ENCODE measurements around the gene ARHGAP20. TPM values are rescaled to one million over a fixed set of nuclear protein-coding genes. Genes with fewer than 3 reads are reported as not detected.

ARHGAP20 gene
- total RNA-seq, 1 experiment from 2014 or later: not detected

- DNase-seq: no peak
- intact Hi-C loops (cut with micrococcal nuclease; ENCODE audit: unreplicated experiment): no loop called here
- no peak overlapping the region for H3K4me2 ChIP-seq
- H3K9me3 ChIP-seq (ENCODE audit: insufficient read depth, low read depth): no peaks in the 10 kb centered on the region
- no peak overlapping the region for H2AFZ ChIP-seq
- H3F3A ChIP-seq (ENCODE audit: insufficient read depth, low read depth): no peaks in the 10 kb centered on the region
- H3K4me3 ChIP-seq: no peak overlapping the region
- no peaks in the 10 kb centered on the region for H3K9me2 ChIP-seq (ENCODE audit: insufficient read depth)
- no TSS peak for BruUV-seq (replicated peaks)
- no peaks in the 10 kb centered on the region for H4K20me1 ChIP-seq (ENCODE audit: insufficient read depth)
- no peaks in the 10 kb centered on the region for H3K4me1 ChIP-seq (replicated peaks; ENCODE audit: insufficient read depth)
- ChIA-PET POLR2A (ENCODE audit: unreplicated experiment) (interaction anchor here (0.7 kb wide), 1 partner anchor 544 kb away, joined by 5 read pairs; no protein-coding TSS in a partner anchor), CTCF (no interaction called here)
- no peaks in the 10 kb centered on the region for H3K36me3 ChIP-seq (ENCODE audit: low read depth)
- TF ChIP-seq EZH2 (IDR thresholded peaks at IDR 0.05; ENCODE audit: low read depth): no peak
- TF ChIP-seq CTCF (conservative IDR thresholded peaks at IDR 0.05): no peak
- no peaks in the 10 kb centered on the region for H3K79me2 ChIP-seq (ENCODE audit: low read depth)
- H3K27ac ChIP-seq: no peak overlapping the region
- no peaks in the 10 kb centered on the region for H3K27me3 ChIP-seq (ENCODE audit: insufficient read depth, low read depth)
Measured at GRCh38 chr11:110757066-110757465, 44.8 kb upstream of the ARHGAP20 start.

- CTCF ChIA-PET: no interaction called here
- H3K4me3 ChIP-seq: no peak overlapping the region
- no TSS peak for BruUV-seq (replicated peaks)
- H2AFZ ChIP-seq: no peak overlapping the region
- H3K4me1 ChIP-seq (replicated peaks; ENCODE audit: insufficient read depth): no peaks in the 10 kb centered on the region
- no peak overlapping the region for H3K27ac ChIP-seq
- intact Hi-C loops (cut with micrococcal nuclease; ENCODE audit: unreplicated experiment): no loop called here
- H4K20me1 ChIP-seq (ENCODE audit: insufficient read depth): no peaks in the 10 kb centered on the region
- no peaks in the 10 kb centered on the region for H3K9me2 ChIP-seq (ENCODE audit: insufficient read depth)
- no peaks in the 10 kb centered on the region for H3K36me3 ChIP-seq (ENCODE audit: low read depth)
- H3K4me2 ChIP-seq: no peak overlapping the region
- no peaks in the 10 kb centered on the region for H3K27me3 ChIP-seq (ENCODE audit: insufficient read depth, low read depth)
- H3K9me3 ChIP-seq (ENCODE audit: insufficient read depth, low read depth): no peaks in the 10 kb centered on the region
- POLR2A ChIA-PET (ENCODE audit: unreplicated experiment): no interaction called here
- TF ChIP-seq CTCF (conservative IDR thresholded peaks at IDR 0.05) (no peak), EZH2 (IDR thresholded peaks at IDR 0.05; ENCODE audit: low read depth) (no peak)
- DNase-seq: peak in 1 of 2 experiments; percentile 26
- no peaks in the 10 kb centered on the region for H3F3A ChIP-seq (ENCODE audit: insufficient read depth, low read depth)
- no peaks in the 10 kb centered on the region for H3K79me2 ChIP-seq (ENCODE audit: low read depth)
Measured at GRCh38 chr11:110755941-110756340, 43.7 kb upstream of the ARHGAP20 start.

GRCh38 chr11:110752890-110753289 lies 40.7 kb upstream of the ARHGAP20 start:
- Histone ChIP-seq H3K4me2 (no peak overlapping the region), H3K4me3 (no peak overlapping the region), H3F3A (ENCODE audit: insufficient read depth, low read depth) (no peaks in the 10 kb centered on the region), H3K27ac (no peak overlapping the region), H3K79me2 (ENCODE audit: low read depth) (no peaks in the 10 kb centered on the region), H3K36me3 (ENCODE audit: low read depth) (no peaks in the 10 kb centered on the region), H3K4me1 (replicated peaks; ENCODE audit: insufficient read depth) (no peaks in the 10 kb centered on the region), H2AFZ (no peak overlapping the region), H3K9me2 (ENCODE audit: insufficient read depth) (no peaks in the 10 kb centered on the region), H3K27me3 (ENCODE audit: insufficient read depth, low read depth) (no peaks in the 10 kb centered on the region), H3K9me3 (ENCODE audit: insufficient read depth, low read depth) (no peaks in the 10 kb centered on the region), H4K20me1 (ENCODE audit: insufficient read depth) (no peaks in the 10 kb centered on the region)
- intact Hi-C loops (cut with micrococcal nuclease; ENCODE audit: unreplicated experiment): no loop called here
- DNase-seq: no peak
- TF ChIP-seq CTCF (conservative IDR thresholded peaks at IDR 0.05) (no peak), EZH2 (IDR thresholded peaks at IDR 0.05; ENCODE audit: low read depth) (no peak)
- ChIA-PET POLR2A (ENCODE audit: unreplicated experiment) (no interaction called here), CTCF (no interaction called here)
- BruUV-seq (replicated peaks): no TSS peak

All from PC-9 (cell line).